Stimulated activated CD8-positive, alpha-beta memory T cell treated with anti-CD3 and anti-CD28 coated beads, Interleukin-12 subunit alpha, Interleukin-12 subunit beta, amount 100 ng/mL, for 4 hours (primary cell): Measurements from ENCODE around the gene IRF6.

Experiments
- DNase-seq: peaks from one replicate; pipeline ENCODE4 v3.0.0-alpha.2; 2020; ENCODE audit warnings: low read depth

IRF6 gene

GRCh38 chr1:209790286-209791193, 15.4 kb downstream of the IRF6 start:
- DNase-seq, result no peak

- no peak for DNase-seq
Observed at GRCh38 chr1:209789245-209789644, 16.7 kb downstream of the IRF6 start.

GRCh38 chr1:209787551-209787950, 18.4 kb downstream of the IRF6 start:
- DNase-seq, result no peak

- no peak for DNase-seq
Observed at GRCh38 chr1:209786146-209786545, 19.8 kb downstream of the IRF6 start.

GRCh38 chr1:209785592-209785991, 20.4 kb downstream of the IRF6 start:
- no peak for DNase-seq

- peak; percentile 100 for DNase-seq
Observed at GRCh38 chr1:209784265-209785169, 21.4 kb downstream of the IRF6 start, which contains the start of gene C1orf74. C1orf74 (minus strand) TSS chr1:209784559; CDS start chr1:209783634, 925 bp downstream.

- DNase-seq, result no peak
Observed at GRCh38 chr1:209783386-209783785, 22.6 kb downstream of the IRF6 start.

- DNase-seq, result no peak
Observed at GRCh38 chr1:209780268-209780667, 25.7 kb downstream of the IRF6 start.

GRCh38 chr1:209778102-209778501, 27.8 kb downstream of the IRF6 start:
- DNase-seq, result no peak

GRCh38 chr1:209777587-209777986, 28.4 kb downstream of the IRF6 start:
- no peak for DNase-seq

GRCh38 chr1:209775678-209776077, 30.3 kb downstream of the IRF6 start:
- DNase-seq, result no peak

- no peak for DNase-seq
Observed at GRCh38 chr1:209774592-209774991, 31.4 kb downstream of the IRF6 start.

GRCh38 chr1:209772126-209772525, 33.8 kb downstream of the IRF6 start:
- DNase-seq, result no peak

- DNase-seq, result no peak
Observed at GRCh38 chr1:209770636-209771415, 35.1 kb downstream of the IRF6 start.

- DNase-seq, result no peak
Observed at GRCh38 chr1:209769971-209770370, 36.0 kb downstream of the IRF6 start.

- peak; percentile 57 for DNase-seq
Observed at GRCh38 chr1:209769171-209769904, 36.6 kb downstream of the IRF6 start.

- DNase-seq, result peak; percentile 54
Observed at GRCh38 chr1:209768354-209768774, 37.6 kb downstream of the IRF6 start.

- DNase-seq, result no peak
Observed at GRCh38 chr1:209767706-209768105, 38.2 kb downstream of the IRF6 start.

GRCh38 chr1:209767096-209767495, 38.8 kb downstream of the IRF6 start:
- DNase-seq, result no peak

GRCh38 chr1:209766051-209766450, 39.9 kb downstream of the IRF6 start:
- no peak for DNase-seq

- DNase-seq, result no peak
Observed at GRCh38 chr1:209761011-209761635, 44.8 kb downstream of the IRF6 start.
